ENCODE data around the gene DENND10.
"Not testable (repeated sequence)": the region's sequence is repeated elsewhere in the genome, so short reads cannot be mapped to it uniquely, and the experiment has no call there.

Gene DENND10

GRCh38 chr10:119139464-119140067 is 35.7 kb downstream of the DENND10 start:
- H3K4me3 Mint-ChIP-seq = no peak overlapping the region
- peak in 2 of 3 experiments; percentile 23 to 36 for TF ChIP-seq CTCF (IDR thresholded peaks at IDR 0.05; ENCODE audit: unreplicated experiment in 3 of 3)
- H3K36me3 Mint-ChIP-seq (ENCODE audit: low read depth) = peaks cover 41% of the 10 kb centered on the region
- no peaks in the 10 kb centered on the region for H3K4me1 Mint-ChIP-seq
- H3K9me3 Mint-ChIP-seq = no peaks in the 10 kb centered on the region
- no peak overlapping the region for H3K27ac Mint-ChIP-seq
- no peaks in the 10 kb centered on the region for H3K27me3 Mint-ChIP-seq (ENCODE audit: low read depth)

GRCh38 chr10:119140603-119141245 is 36.8 kb downstream of the DENND10 start:
- no peaks in the 10 kb centered on the region for H3K4me1 Mint-ChIP-seq
- H3K4me3 Mint-ChIP-seq = no peak overlapping the region
- H3K27ac Mint-ChIP-seq = peak overlapping the region in 1 of 3 experiments; percentile 54
- peaks cover 35% of the 10 kb centered on the region for H3K36me3 Mint-ChIP-seq (ENCODE audit: low read depth)
- no peaks in the 10 kb centered on the region for H3K27me3 Mint-ChIP-seq (ENCODE audit: low read depth)
- no peaks in the 10 kb centered on the region for H3K9me3 Mint-ChIP-seq
- TF ChIP-seq CTCF (IDR thresholded peaks at IDR 0.05; ENCODE audit: unreplicated experiment in 3 of 3) = no peak

- Mint-ChIP-seq H3K4me1 (no peaks in the 10 kb centered on the region), H3K4me3 (no peak overlapping the region)
- no peak for TF ChIP-seq CTCF (IDR thresholded peaks at IDR 0.05; ENCODE audit: unreplicated experiment in 3 of 3)
Observed at GRCh38 chr10:119143657-119144056, 39.7 kb downstream of the DENND10 start.

GRCh38 chr10:119149157-119149556 is 45.2 kb downstream of the DENND10 start:
- Mint-ChIP-seq H3K36me3 (ENCODE audit: low read depth) (peaks cover 29% of the 10 kb centered on the region), H3K9me3 (no peaks in the 10 kb centered on the region), H3K4me1 (no peaks in the 10 kb centered on the region), H3K4me3 (no peak overlapping the region), H3K27me3 (ENCODE audit: low read depth) (no peaks in the 10 kb centered on the region), H3K27ac (no peak overlapping the region)
- no peak for TF ChIP-seq CTCF (IDR thresholded peaks at IDR 0.05; ENCODE audit: unreplicated experiment in 3 of 3)

More at GRCh38 chr10:119143657-119144056, 39.7 kb downstream of the DENND10 start:
- Mint-ChIP-seq H3K36me3 (ENCODE audit: low read depth) (peaks cover 40% of the 10 kb centered on the region), H3K27ac (no peak overlapping the region), H3K27me3 (ENCODE audit: low read depth) (no peaks in the 10 kb centered on the region), H3K9me3 (no peaks in the 10 kb centered on the region)

- Mint-ChIP-seq H3K27ac (no peak overlapping the region), H3K36me3 (ENCODE audit: low read depth) (peaks cover 35% of the 10 kb centered on the region), H3K9me3 (no peaks in the 10 kb centered on the region), H3K4me1 (no peaks in the 10 kb centered on the region), H3K4me3 (no peak overlapping the region), H3K27me3 (ENCODE audit: low read depth) (no peaks in the 10 kb centered on the region)
- TF ChIP-seq CTCF (IDR thresholded peaks at IDR 0.05; ENCODE audit: unreplicated experiment in 3 of 3) = no peak
Observed at GRCh38 chr10:119149729-119150128, 45.8 kb downstream of the DENND10 start.

GRCh38 chr10:119151601-119152000 is 47.7 kb downstream of the DENND10 start:
- not testable (repeated sequence) for H3K27ac Mint-ChIP-seq; H3K9me3 Mint-ChIP-seq; H3K4me1 Mint-ChIP-seq; H3K27me3 Mint-ChIP-seq (ENCODE audit: low read depth); H3K4me3 Mint-ChIP-seq
- H3K36me3 Mint-ChIP-seq (ENCODE audit: low read depth) = peaks cover 40% of the 10 kb centered on the region
